ENCODE results near the gene GABPB1. TPM values are rescaled to one million over a fixed set of nuclear protein-coding genes. Genes with fewer than 3 reads are reported as not detected.

Gene GABPB1
- total and polyA plus RNA-seq, 8 donors: 4.1 to 94.6 (median 9.5) TPM

GRCh38 chr15:50341616-50342136 lies 13.3 kb downstream of the GABPB1 start:
- peaks cover 0 to 15% (median 8%) of the 10 kb centered on the region in 4 donors for H3K4me1 ChIP-seq
- no peaks in the 10 kb centered on the region for H3K27me3 ChIP-seq
- H3K9me3 ChIP-seq: no peaks in the 10 kb centered on the region
- peaks cover 0 to 9% (median 3%) of the 10 kb centered on the region in 4 donors for H3K36me3 ChIP-seq
- no peak overlapping the region for H3K27ac ChIP-seq
- no peak overlapping the region for H3K4me3 ChIP-seq
- DNase-seq: no peak
- 80 to 89% (median 86%) methylated on average over 7 of the region's 7 CpGs for WGBS, 5 donors
- TF ChIP-seq POLR2A (IDR thresholded peaks at IDR 0.05) (no peak), POLR2AphosphoS5 (IDR thresholded peaks at IDR 0.05) (no peak), EP300 (IDR thresholded peaks at IDR 0.05) (no peak), CTCF (IDR thresholded peaks at IDR 0.05) (no peak)
- intact Hi-C loops (cut with DNase I; ENCODE audit: low total_unique reads): no loop called here

- Histone ChIP-seq H3K27me3 (no peaks in the 10 kb centered on the region), H3K4me1 (peaks cover 0 to 15% (median 8%) of the 10 kb centered on the region in 4 donors), H3K4me3 (no peak overlapping the region), H3K9me3 (no peaks in the 10 kb centered on the region), H3K27ac (no peak overlapping the region), H3K36me3 (peaks cover 0 to 9% (median 3%) of the 10 kb centered on the region in 4 donors)
- 91 to 98% (median 96%) methylated on average over 1 of the region's 1 CpG for WGBS, 5 donors
- intact Hi-C loops (cut with DNase I; ENCODE audit: low total_unique reads): no loop called here
- DNase-seq: no peak
- TF ChIP-seq EP300 (IDR thresholded peaks at IDR 0.05): no peak
- no peak for TF ChIP-seq POLR2AphosphoS5 (IDR thresholded peaks at IDR 0.05)
These were observed 14.6 kb downstream of the GABPB1 start for GRCh38 chr15:50340416-50340815.

- Histone ChIP-seq H3K9me3 (no peaks in the 10 kb centered on the region), H3K27ac (no peak overlapping the region), H3K4me1 (peaks cover 0 to 15% (median 7%) of the 10 kb centered on the region in 4 donors), H3K27me3 (no peaks in the 10 kb centered on the region), H3K36me3 (peaks cover 0 to 9% (median 3%) of the 10 kb centered on the region in 4 donors), H3K4me3 (no peak overlapping the region)
- TF ChIP-seq CTCF (IDR thresholded peaks at IDR 0.05): no peak
- TF ChIP-seq EP300 (IDR thresholded peaks at IDR 0.05): no peak
- no peak for TF ChIP-seq POLR2AphosphoS5 (IDR thresholded peaks at IDR 0.05)
- TF ChIP-seq POLR2A (IDR thresholded peaks at IDR 0.05): no peak
- intact Hi-C loops (cut with DNase I; ENCODE audit: low total_unique reads): no loop called here
- 33 to 77% (median 53%) methylated on average over 1 of the region's 1 CpG for WGBS, 5 donors
- DNase-seq: no peak
These were observed 15.3 kb downstream of the GABPB1 start for GRCh38 chr15:50339717-50340116.

- no peak overlapping the region for H3K27ac ChIP-seq
- intact Hi-C loops (cut with DNase I; ENCODE audit: low total_unique reads): no loop called here
- 90 to 97% (median 94%) methylated on average over 4 of the region's 4 CpGs for WGBS, 5 donors
- TF ChIP-seq POLR2AphosphoS5 (IDR thresholded peaks at IDR 0.05) (no peak), POLR2A (IDR thresholded peaks at IDR 0.05) (no peak), EP300 (IDR thresholded peaks at IDR 0.05) (no peak), CTCF (IDR thresholded peaks at IDR 0.05) (no peak)
- H3K36me3 ChIP-seq: peaks cover 0 to 9% (median 3%) of the 10 kb centered on the region in 4 donors
- no peaks in the 10 kb centered on the region for H3K27me3 ChIP-seq
- H3K4me1 ChIP-seq: no peaks in the 10 kb centered on the region
- H3K4me3 ChIP-seq: no peak overlapping the region
- no peaks in the 10 kb centered on the region for H3K9me3 ChIP-seq
- DNase-seq: no peak
These were observed 19.7 kb downstream of the GABPB1 start for GRCh38 chr15:50335251-50335650.

GRCh38 chr15:50333229-50333628 lies 21.8 kb downstream of the GABPB1 start:
- intact Hi-C loops (cut with DNase I; ENCODE audit: low total_unique reads): no loop called here
- no peaks in the 10 kb centered on the region for H3K27me3 ChIP-seq
- no peak for TF ChIP-seq POLR2A (IDR thresholded peaks at IDR 0.05)
- no peak for TF ChIP-seq EP300 (IDR thresholded peaks at IDR 0.05)
- no peak for TF ChIP-seq POLR2AphosphoS5 (IDR thresholded peaks at IDR 0.05)
- no peak for TF ChIP-seq CTCF (IDR thresholded peaks at IDR 0.05)
- WGBS, 5 donors: 96 to 99% (median 97%) methylated on average over 4 of the region's 4 CpGs
- H3K27ac ChIP-seq: no peak overlapping the region
- H3K36me3 ChIP-seq: peaks cover 0 to 6% (median 3%) of the 10 kb centered on the region in 4 donors
- no peak for DNase-seq
- no peaks in the 10 kb centered on the region for H3K9me3 ChIP-seq
- no peak overlapping the region for H3K4me3 ChIP-seq
- H3K4me1 ChIP-seq: no peaks in the 10 kb centered on the region

Data from stomach (tissue), 9 donors.